Femur (tissue), 1 donor: ENCODE measurements around the gene AKAP9.
"Not testable (repeated sequence)": the region's sequence is repeated elsewhere in the genome, so short reads cannot be mapped to it uniquely, and the experiment has no call there.

Experiments used
- DNase-seq: peaks from one replicate; pipeline ENCODE4 v3.0.0-alpha.2; 2017

AKAP9 gene

GRCh38 chr7:91940572-91941341, at the start of gene AKAP9:
AKAP9 (plus strand) TSS chr7:91940862; CDS start chr7:91941100, 238 bp downstream.
- peak; percentile 92 for DNase-seq

- no peak for DNase-seq
These were observed 48.5 kb upstream of the AKAP9 start for GRCh38 chr7:91892099-91892705.

- no peak for DNase-seq
These were observed 47.8 kb upstream of the AKAP9 start for GRCh38 chr7:91892821-91893340.

DNA sequence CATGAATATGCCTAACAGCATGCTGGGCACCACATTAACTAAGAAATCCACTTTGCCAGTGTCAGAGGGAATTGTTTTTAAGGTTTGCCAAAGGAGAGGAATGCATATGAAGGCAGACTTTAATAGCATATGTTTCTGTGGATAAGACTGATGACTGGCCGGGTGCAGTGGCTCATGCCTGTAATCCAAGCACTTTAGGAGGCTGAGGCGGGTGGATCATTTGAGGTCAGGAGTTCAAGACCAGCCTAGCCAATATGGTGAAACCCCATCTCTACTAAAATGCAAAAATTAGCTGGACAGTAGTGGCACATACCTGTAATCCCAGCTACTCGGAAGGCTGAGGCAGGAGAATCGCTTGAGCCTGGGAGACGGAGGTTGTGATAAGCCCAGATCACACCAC, 47.0 kb upstream of the AKAP9 start:
- not testable (repeated sequence) for DNase-seq

DNA sequence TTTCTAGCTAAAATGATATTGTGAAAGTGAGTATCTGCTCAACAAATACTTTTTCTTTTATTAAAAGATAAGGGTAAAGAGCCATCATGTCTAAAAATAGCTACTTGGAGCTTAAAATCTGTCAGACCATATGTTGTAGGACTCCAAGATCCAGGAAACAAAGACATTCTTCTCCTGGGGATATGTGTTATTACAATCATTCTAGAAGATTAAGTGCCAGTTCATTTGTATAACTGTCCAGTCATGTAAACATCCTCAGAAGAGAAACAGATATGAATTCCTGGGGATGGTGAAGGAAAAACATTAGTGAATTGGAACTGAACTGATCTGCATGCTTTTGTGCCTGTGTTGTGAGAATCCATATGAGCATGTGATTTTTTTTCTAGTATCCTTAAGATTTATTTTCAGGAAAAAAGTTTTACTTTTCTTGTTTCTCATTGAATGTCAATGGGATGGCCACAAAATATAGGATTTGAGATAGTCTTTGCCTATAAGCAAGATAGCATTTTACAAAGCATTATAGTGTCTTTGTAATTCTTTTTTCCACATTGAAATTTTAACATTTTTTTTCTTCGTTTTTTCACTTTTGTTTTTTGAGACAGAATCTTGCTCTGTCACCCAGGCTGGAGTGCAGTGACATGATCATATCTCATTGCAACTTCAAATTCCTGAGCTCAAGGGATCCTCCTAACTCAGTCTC, 45.7 kb upstream of the AKAP9 start:
- DNase-seq: no peak

DNA sequence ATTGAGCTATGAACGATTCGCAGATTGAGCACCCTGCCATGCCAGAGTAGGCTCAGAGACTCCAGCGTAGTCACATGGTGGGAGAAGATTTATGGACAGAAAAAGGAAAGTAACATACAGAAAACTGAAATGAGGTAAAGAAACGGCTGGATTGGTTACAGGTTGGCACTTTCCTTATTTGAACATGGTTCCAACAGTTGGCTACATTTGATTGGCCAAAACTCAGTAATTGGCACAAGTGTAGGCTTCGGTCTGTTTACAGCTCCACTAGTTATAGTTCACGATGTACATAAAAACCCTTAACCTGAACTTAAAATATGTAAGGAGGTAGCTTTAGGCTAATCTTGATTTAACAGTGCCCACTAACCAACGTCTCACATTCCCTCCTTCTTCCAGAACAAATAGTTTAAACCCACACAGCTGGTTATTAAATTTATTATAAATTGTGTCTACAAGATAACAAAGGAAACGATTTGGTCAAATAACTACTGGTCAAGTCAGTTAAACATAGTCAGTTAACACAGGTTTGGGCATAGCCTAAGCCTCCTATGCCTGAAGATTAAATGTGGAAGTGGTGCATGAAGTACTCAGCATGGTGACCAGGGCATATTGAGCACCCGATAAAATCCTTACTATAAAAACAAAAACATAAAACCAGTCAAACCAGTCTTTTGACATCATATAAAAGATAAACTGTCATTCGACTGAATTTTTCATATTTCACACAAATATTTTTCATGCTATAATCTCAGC, 42.2 kb upstream of the AKAP9 start:
- DNase-seq: no peak

GRCh38 chr7:91899563-91899962, 41.1 kb upstream of the AKAP9 start:
- DNase-seq: no peak

DNA sequence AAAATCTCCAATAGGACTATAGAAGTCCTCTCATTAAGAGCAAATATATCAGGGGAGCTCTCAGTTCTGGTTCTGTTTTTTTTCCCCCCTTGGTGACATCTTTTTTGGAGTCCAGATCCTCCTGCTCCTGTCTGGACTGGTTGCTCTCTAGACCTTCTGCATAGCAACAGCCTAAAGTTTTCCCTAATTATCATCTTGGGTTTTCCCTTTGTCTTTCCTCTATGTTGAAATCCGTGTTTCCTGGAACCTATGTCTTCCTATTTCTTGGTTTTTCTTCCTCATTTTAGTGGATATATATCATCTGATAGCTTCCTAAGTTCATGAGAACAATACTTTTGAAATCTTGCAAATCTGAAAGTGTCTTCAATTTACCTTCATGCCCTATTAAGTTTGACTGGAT, 30.5 kb upstream of the AKAP9 start:
- no peak for DNase-seq

- DNase-seq: no peak
These were observed 29.5 kb upstream of the AKAP9 start for GRCh38 chr7:91911121-91911520.

DNA sequence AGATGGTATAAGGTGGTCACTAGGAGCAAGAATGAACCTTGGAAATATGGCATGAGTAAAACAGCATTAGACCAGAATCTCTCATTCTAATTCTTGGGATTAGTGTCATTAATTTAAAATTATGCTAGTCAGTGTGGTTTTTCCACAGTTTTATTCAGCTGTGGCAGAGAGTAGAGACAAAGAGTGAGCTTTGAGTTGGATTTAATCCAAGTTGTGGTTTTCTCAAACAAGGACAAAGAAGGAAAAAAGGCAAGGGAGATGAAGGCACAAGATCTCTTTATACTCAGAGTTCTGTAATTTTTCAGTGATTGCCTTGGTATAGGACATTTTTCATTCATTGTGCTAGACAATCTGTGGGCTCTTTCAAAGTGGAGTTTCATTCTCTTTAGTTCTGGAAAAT, 28.2 kb upstream of the AKAP9 start:
- no peak for DNase-seq

DNA sequence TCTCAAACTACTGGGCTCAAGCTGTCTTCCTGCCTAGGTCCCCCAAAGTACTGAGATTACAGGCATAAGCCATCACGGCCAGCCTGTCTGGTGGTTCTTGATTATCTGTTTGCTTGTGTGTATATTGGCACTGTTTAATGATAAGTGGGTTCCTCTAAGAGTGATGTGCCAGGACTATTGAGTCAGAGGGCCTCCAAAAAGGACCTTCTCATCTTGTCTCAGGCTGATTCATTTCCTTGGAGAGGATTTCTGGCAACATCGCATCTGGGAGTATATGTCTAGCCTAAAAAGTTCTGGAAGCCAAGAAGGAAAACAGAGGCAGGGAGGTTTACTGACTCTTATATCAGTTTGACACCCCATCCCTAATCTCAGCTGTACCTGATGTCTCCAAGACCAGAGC, 27.1 kb upstream of the AKAP9 start:
- no peak for DNase-seq

DNA sequence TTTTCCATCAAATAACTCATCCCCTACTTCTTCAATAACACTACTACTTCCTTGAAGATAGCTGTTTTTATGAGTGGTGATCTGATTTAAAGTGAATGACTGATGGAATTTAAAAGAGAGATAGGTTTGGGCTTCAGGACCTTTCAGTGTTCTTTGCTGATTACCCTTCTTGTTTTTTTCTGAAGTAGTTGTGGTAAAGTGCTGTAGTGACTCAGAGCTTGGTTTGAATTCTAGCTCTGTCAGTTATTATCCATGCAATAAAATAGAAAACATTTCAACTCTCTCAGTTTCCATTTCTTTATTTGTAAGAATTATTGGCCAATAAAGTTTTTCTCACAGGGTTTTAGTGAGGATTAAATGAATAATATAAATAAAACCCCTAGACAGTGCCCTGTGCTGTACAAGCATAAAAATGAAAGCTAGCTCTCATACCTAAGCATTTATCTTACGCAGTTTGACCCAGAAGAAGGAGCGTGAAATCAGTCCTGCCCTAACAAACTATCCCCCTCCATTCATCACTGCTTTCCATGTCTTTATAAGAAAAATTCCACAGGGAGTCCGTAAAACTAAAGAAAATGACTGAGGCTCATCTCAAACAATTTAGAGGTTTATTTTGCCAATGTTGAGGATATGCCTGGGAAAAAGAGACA, 25.1 kb upstream of the AKAP9 start:
- no peak for DNase-seq

- no peak for DNase-seq
These were observed 24.6 kb upstream of the AKAP9 start for GRCh38 chr7:91916051-91916440.

DNA sequence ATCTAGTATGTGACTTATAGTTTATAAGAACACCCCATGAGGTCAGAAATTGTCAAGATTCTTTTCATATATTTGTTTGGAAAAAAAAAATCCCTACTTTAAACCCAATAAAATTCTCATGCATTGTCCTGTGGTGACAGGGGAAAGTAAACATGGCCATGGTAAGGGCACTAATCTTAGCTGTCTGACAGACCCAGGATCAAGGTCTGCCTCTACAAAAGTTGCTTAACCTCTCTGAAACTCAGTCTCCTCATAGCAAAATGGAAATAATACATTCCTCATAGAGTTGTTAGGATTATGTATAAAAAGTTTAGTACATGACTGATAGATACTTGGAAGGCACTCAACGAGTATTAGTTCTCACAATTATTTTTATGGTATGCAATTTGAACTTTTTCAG, 22.3 kb upstream of the AKAP9 start:
- DNase-seq: no peak

DNA sequence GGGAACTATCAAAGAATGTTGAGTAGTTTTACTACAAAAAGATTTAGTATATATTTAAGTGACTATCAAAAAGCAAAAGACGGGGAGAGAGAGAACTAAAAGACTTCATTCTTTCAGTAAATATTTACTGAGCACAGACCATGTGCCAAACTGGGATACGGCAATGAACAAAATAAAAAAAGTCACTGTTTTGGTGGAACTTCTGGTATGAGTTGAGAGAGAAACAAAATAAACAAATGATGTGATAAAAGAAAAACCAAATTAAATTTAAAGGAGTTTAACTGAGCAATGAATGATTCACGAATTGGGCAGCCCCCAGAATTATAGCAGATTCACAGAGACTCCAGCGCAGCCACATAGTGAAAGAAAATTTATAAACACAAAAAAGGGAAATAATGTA, 17.8 kb upstream of the AKAP9 start:
- no peak for DNase-seq

GRCh38 chr7:91927912-91928311, 12.8 kb upstream of the AKAP9 start:
- no peak for DNase-seq

GRCh38 chr7:91929463-91929862, 11.2 kb upstream of the AKAP9 start:
- no peak for DNase-seq

- DNase-seq: peak; percentile 50
These were observed 491 bp upstream of the AKAP9 start for GRCh38 chr7:91940171-91940570.

DNA sequence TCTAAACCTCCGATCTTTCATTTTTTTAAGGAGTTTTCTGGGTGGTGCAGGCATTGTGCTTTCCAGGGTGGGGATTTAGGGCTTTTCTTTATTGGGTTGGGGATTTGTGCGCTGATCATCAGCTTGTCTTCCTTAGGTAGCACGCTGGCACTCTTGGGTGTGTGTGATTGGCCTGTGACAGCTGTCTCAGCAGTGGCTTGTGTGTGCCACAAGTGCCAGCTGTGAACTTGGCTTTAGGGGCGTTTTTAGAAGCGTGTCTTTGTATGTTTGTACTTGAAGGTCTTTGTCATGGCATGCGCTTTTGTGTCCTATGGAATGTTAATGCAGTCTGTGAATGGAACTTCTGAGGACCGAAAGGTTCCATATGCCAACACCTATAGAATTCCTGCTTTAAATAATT, 788 bp downstream of the AKAP9 start:
- DNase-seq: peak; percentile 77

- DNase-seq: no peak
These were observed 1.6 kb downstream of the AKAP9 start for GRCh38 chr7:91942312-91942711.

GRCh38 chr7:91944970-91945369, 4.3 kb downstream of the AKAP9 start:
- not testable (repeated sequence) for DNase-seq

DNA sequence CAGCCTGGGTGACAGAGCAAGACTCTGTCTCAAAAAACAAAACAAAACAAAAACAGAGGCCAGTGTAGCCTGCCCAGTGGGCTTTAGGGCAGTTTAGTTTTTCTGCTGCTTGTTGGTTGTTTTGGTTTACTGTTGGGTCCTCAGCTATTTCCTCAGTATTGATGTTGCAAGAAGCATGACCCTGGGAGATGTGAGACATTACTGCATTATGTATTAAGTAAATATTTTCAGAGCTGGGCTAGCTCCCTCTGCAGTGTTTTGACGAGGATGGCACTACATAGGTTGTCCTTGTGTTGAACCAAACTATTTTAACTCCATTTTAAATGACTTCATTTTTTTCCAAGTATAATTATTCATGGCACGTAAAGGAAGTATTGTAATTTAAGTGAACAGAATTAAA, 4.8 kb downstream of the AKAP9 start:
- no peak for DNase-seq

DNA sequence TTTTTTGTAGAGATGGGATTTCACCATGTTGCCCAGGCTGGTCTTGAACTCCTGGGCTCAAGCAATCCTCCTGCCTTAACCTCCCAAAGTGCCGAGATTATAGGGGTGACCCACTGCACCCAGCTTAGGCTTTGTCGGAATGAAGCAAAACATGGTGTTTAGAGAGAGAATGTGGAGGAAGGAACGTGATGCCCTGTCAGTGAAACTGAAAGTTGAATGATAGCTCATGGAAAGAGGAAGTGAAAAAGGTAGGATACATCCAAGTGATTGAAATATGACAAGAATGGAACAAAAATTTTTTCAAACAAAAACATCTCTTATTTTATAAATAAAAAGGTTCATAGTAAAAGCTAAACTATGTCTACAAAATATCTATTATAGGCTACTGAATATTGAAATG, 5.9 kb downstream of the AKAP9 start:
- DNase-seq: no peak
